Measurements from ENCODE around the gene PSMD10.

PSMD10 gene

GRCh38 chrX:108091264-108091877, at the start of gene PSMD10, which contains the start of gene ATG4A:
Gene PSMD10, minus strand, starts transcription at chrX:108091542. Its CDS starts 22 bp downstream, at chrX:108091520.
Gene ATG4A, plus strand, starts transcription at chrX:108091778. Its CDS starts 49 bp downstream, at chrX:108091827.
- no peak for TF ChIP-seq CTCF (IDR thresholded peaks at IDR 0.05; ENCODE audit: insufficient read depth, low read length, missing control alignments)
- DNase-seq (ENCODE audit: low read depth, low spot score), result peak; percentile 72
- POLR2A ChIA-PET, result no interaction called here
- CTCF ChIA-PET, result no interaction called here
- H3K4me3 ChIP-seq (ENCODE audit: low read depth, low read length), result peak within 1 kb of the TSS; percentile 72

GRCh38 chrX:108138814-108139702, 47.7 kb upstream of the PSMD10 start:
- H3K4me3 ChIP-seq (ENCODE audit: low read depth, low read length), result no peak overlapping the region
- CTCF ChIA-PET, result interaction anchor here (1.4 to 4.8 kb wide), 4 partner anchors 9 to 118 kb away, joined by 3 to 27 read pairs (median 7); no protein-coding TSS in a partner anchor
- peak; percentile 11 for TF ChIP-seq CTCF (IDR thresholded peaks at IDR 0.05; ENCODE audit: insufficient read depth, low read length, missing control alignments)
- POLR2A ChIA-PET, result no interaction called here
- no peak for DNase-seq (ENCODE audit: low read depth, low spot score)

- ChIA-PET POLR2A (no interaction called here), CTCF (no interaction called here)
- TF ChIP-seq CTCF (IDR thresholded peaks at IDR 0.05; ENCODE audit: insufficient read depth, low read length, missing control alignments), result no peak
- H3K4me3 ChIP-seq (ENCODE audit: low read depth, low read length), result no peak overlapping the region
- DNase-seq (ENCODE audit: low read depth, low spot score), result no peak
Observed at GRCh38 chrX:108134724-108135123, 43.4 kb upstream of the PSMD10 start.

- TF ChIP-seq CTCF (IDR thresholded peaks at IDR 0.05; ENCODE audit: insufficient read depth, low read length, missing control alignments), result no peak
- no peak for DNase-seq (ENCODE audit: low read depth, low spot score)
- POLR2A ChIA-PET, result no interaction called here
- no peak overlapping the region for H3K4me3 ChIP-seq (ENCODE audit: low read depth, low read length)
- CTCF ChIA-PET, result no interaction called here
Observed at GRCh38 chrX:108132876-108133275, 41.5 kb upstream of the PSMD10 start.

GRCh38 chrX:108132034-108132433, 40.7 kb upstream of the PSMD10 start:
- TF ChIP-seq CTCF (IDR thresholded peaks at IDR 0.05; ENCODE audit: insufficient read depth, low read length, missing control alignments), result no peak

GRCh38 chrX:108131471-108131870, 40.1 kb upstream of the PSMD10 start:
- no peak for TF ChIP-seq CTCF (IDR thresholded peaks at IDR 0.05; ENCODE audit: insufficient read depth, low read length, missing control alignments)
- ChIA-PET CTCF (no interaction called here), POLR2A (no interaction called here)
- no peak overlapping the region for H3K4me3 ChIP-seq (ENCODE audit: low read depth, low read length)
- no peak for DNase-seq (ENCODE audit: low read depth, low spot score)

More at GRCh38 chrX:108132034-108132433, 40.7 kb upstream of the PSMD10 start:
- no peak overlapping the region for H3K4me3 ChIP-seq (ENCODE audit: low read depth, low read length)
- no peak for DNase-seq (ENCODE audit: low read depth, low spot score)
- ChIA-PET CTCF (no interaction called here), POLR2A (no interaction called here)

Measured in AG04449 (cell line).